ENCODE results near the gene NES.

GRCh38 chr1:156655904-156656516 is 21.2 kb downstream of the NES start:
- TF ChIP-seq ZNF384 (IDR thresholded peaks at IDR 0.05) = no peak
- TF ChIP-seq BHLHE40 (IDR thresholded peaks at IDR 0.05; ENCODE audit: borderline replicate concordance) = no peak
- TF ChIP-seq SUZ12 (IDR thresholded peaks at IDR 0.05) = no peak
- TF ChIP-seq L3MBTL2 (conservative IDR thresholded peaks at IDR 0.05) = no peak
- TF ChIP-seq SP1 (IDR thresholded peaks at IDR 0.05) = no peak
- no peak for TF ChIP-seq PKNOX1 (IDR thresholded peaks at IDR 0.05)
- TF ChIP-seq NFRKB (IDR thresholded peaks at IDR 0.05) = no peak
- no peak for TF ChIP-seq HDGF (IDR thresholded peaks at IDR 0.05; ENCODE audit: borderline replicate concordance)

Data from HEK293T (cell line).